AG04449 (cell line): ENCODE data around the gene ADORA1.

Experiments used
- CTCF ChIA-PET: fragments of 350-600 bp; formaldehyde crosslinking; extraction: SDS; loops from one replicate; lab custom pipeline; 2021; ENCODE audit warnings: antibody characterized with exemption; lab: Yijun Ruan, JAX
- POLR2A ChIA-PET: fragments of 400-600, 350-600 bp; formaldehyde crosslinking; extraction: SDS; loops from one replicate; lab custom pipeline; 2020; ENCODE audit warnings: antibody characterized with exemption, inconsistent platforms; lab: Yijun Ruan, JAX
- DNase-seq: peaks from one replicate; pipeline ENCODE4 v3.0.0-alpha.2; 2010; ENCODE audit warnings: low read depth, low spot score
- H3K4me3 ChIP-seq: 2 replicates; pipeline ENCODE4 v1.5.1; 2011; ENCODE audit warnings: low read depth, mild to moderate bottlenecking, control low read depth, low read length
- CTCF ChIP-seq: IDR thresholded peaks from one replicate; pipeline ENCODE4 v1.5.1; 2011; ENCODE audit warnings: mild to moderate bottlenecking, moderate library complexity, low read length, control low read depth, inconsistent platforms; ENCODE audit not compliant: insufficient read depth; ENCODE audit errors: missing control alignments

ADORA1 gene

GRCh38 chr1:203082571-203083462 is 44.7 kb upstream of the ADORA1 start:
- ChIA-PET CTCF (interaction anchor here (0.7 to 2.6 kb wide), 11 partner anchors 11 to 187 kb away, joined by 3 to 12 read pairs (median 4); no protein-coding TSS in a partner anchor), POLR2A (no interaction called here)
- no peak overlapping the region for H3K4me3 ChIP-seq
- TF ChIP-seq CTCF: no peak
- no peak for DNase-seq

- CTCF ChIA-PET: interaction anchor here (0.8 to 3.9 kb wide), 11 partner anchors 13 to 186 kb away, joined by 3 to 23 read pairs (median 4); no protein-coding TSS in a partner anchor
- DNase-seq: no peak
- no peak overlapping the region for H3K4me3 ChIP-seq
- TF ChIP-seq CTCF: no peak
- POLR2A ChIA-PET: no interaction called here
Measured at GRCh38 chr1:203083463-203083921, 44.0 kb upstream of the ADORA1 start.

- no peak overlapping the region for H3K4me3 ChIP-seq
- TF ChIP-seq CTCF: peak; percentile 39
- no peak for DNase-seq
- POLR2A ChIA-PET: no interaction called here
- CTCF ChIA-PET: interaction anchor here (0.7 to 3.9 kb wide), 12 partner anchors 14 to 183 kb away, joined by 3 to 23 read pairs (median 4); no protein-coding TSS in a partner anchor
Measured at GRCh38 chr1:203084588-203085527, 42.7 kb upstream of the ADORA1 start.

- ChIA-PET POLR2A (no interaction called here), CTCF (interaction anchor here (1.1 to 3.9 kb wide), 4 partner anchors 32 to 182 kb away, joined by 5 to 23 read pairs (median 10); no protein-coding TSS in a partner anchor)
- no peak for DNase-seq
Measured at GRCh38 chr1:203085528-203086406, 41.8 kb upstream of the ADORA1 start, which contains the start of gene MYOG. Gene MYOG, minus strand, starts transcription at chr1:203086012. Its CDS starts 51 bp downstream, at chr1:203085961.

More at GRCh38 chr1:203085528-203086406, 41.8 kb upstream of the ADORA1 start, which contains the start of gene MYOG:
- H3K4me3 ChIP-seq: no peak within 1 kb of the TSS
- no peak for TF ChIP-seq CTCF
